Body of pancreas (tissue), 4 donors: ENCODE data around the gene TMEM38A.

Experiments
- POLR2A ChIP-seq, 3 donors: fragments of 450-650 bp; IDR thresholded peaks; one replicate each; pipeline ENCODE4 v1.6.1; 2016; ENCODE audit warnings: antibody characterized with exemption in 3 of 3, mild to moderate bottlenecking in 2 of 3
- TF ChIP-seq, protein P1 (sequence below), 7 experiments: fragments of 450-650 bp in 4 of 7; fragments of 200-600 bp in 3 of 7; sonication (generic) in 3 of 7; IDR thresholded peaks; one replicate each; pipeline ENCODE4 v1.5.1; 2016 to 2019; ENCODE audit warnings: antibody characterized with exemption in 7 of 7

DNA sequence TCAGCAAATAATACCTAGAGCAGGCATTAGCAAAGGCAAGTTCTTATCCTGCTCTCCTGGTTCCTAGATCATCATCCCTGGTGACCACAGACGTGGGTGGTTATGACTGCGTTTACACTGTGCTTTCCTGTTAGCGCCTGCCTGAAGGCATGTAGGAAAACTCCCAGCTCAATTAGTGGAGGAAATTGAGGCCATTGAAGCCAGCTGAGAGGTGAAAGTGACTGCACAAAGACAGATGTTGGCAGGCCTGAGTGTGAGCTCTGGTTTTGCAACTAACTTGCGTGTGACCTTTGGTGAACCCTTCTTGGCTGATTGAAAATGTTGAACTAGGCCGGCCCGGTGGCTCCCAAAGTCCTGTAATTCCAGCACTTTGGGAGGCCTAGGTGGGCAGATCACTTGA lies 41.2 kb downstream of the TMEM38A start:
- no peak for TF ChIP-seq POLR2A (IDR thresholded peaks at IDR 0.05)
- TF ChIP-seq, protein P1, sequence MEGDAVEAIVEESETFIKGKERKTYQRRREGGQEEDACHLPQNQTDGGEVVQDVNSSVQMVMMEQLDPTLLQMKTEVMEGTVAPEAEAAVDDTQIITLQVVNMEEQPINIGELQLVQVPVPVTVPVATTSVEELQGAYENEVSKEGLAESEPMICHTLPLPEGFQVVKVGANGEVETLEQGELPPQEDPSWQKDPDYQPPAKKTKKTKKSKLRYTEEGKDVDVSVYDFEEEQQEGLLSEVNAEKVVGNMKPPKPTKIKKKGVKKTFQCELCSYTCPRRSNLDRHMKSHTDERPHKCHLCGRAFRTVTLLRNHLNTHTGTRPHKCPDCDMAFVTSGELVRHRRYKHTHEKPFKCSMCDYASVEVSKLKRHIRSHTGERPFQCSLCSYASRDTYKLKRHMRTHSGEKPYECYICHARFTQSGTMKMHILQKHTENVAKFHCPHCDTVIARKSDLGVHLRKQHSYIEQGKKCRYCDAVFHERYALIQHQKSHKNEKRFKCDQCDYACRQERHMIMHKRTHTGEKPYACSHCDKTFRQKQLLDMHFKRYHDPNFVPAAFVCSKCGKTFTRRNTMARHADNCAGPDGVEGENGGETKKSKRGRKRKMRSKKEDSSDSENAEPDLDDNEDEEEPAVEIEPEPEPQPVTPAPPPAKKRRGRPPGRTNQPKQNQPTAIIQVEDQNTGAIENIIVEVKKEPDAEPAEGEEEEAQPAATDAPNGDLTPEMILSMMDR (IDR thresholded peaks at IDR 0.05): no peak
